ENCODE measurements around the gene RHBG. TPM values are rescaled to one million over a fixed set of nuclear protein-coding genes. Genes with fewer than 3 reads are reported as not detected.

The RHBG gene
- total and polyA plus RNA-seq, 2 donors (not counting 1 experiment from before 2014, with no cell fraction given): not detected

GRCh38 chr1:156413391-156414246, 44.6 kb downstream of the RHBG start:
- POLR2A ChIA-PET: interaction anchor here (0.6 kb wide), 1 partner anchor 31 kb away, joined by 4 read pairs; no protein-coding TSS in a partner anchor
- Mint-ChIP-seq H3K27ac (no peak overlapping the region), H3K27me3 (peaks cover 60% of the 10 kb centered on the region), H3K9me3 (ENCODE audit: insufficient read depth) (no peaks in the 10 kb centered on the region), H3K4me1 (no peaks in the 10 kb centered on the region), H3K4me3 (no peak overlapping the region)
- CTCF ChIA-PET: interaction anchor here (0.7 to 1.6 kb wide), 4 partner anchors 30 to 32 kb away, joined by 3 to 8 read pairs (median 4); no protein-coding TSS in a partner anchor
- intact Hi-C loops (cut with micrococcal nuclease): no loop called here
- WGBS (ENCODE audit: insufficient coverage): 87% methylated on average over 5 of the region's 10 CpGs
- H3K27me3 ChIP-seq (replicated peaks in 1 of 4; ENCODE audit: control extremely low read depth in 1 of 4, control insufficient read depth in 3 of 4, insufficient read depth in 4 of 4, low read length in 3 of 4): peaks cover 0 to 56% (median 18%) of the 10 kb centered on the region in 4 experiments
- DNase-seq (no peak), ATAC-seq (ENCODE audit: low read depth) (no peak)
- H3K27ac ChIP-seq (ENCODE audit: low read length in 2 of 2): no peak overlapping the region
- peaks cover 0 to 2% (median 0%) of the 10 kb centered on the region in 3 donors for H3K9me3 ChIP-seq (ENCODE audit: control extremely low read depth in 1 of 3, control insufficient read depth in 2 of 3, insufficient read depth in 1 of 3, low read length in 2 of 3)
- no peak overlapping the region for H2AFZ ChIP-seq (ENCODE audit: insufficient read depth, low read depth, low read length, poor library complexity, severe bottlenecking)
- H4K20me1 ChIP-seq (ENCODE audit: control insufficient read depth, insufficient read depth, low read length, poor library complexity, severe bottlenecking): no peaks in the 10 kb centered on the region
- H3K36me3 ChIP-seq (replicated peaks in 1 of 2; ENCODE audit: control extremely low read depth in 1 of 2, control insufficient read depth in 1 of 2, extremely low read depth in 1 of 2, insufficient read depth in 2 of 2, low read length in 1 of 2): no peaks in the 10 kb centered on the region
- no peak for TF ChIP-seq CTCF (IDR thresholded peaks at IDR 0.05)
- no peak for TF ChIP-seq EZH2 (IDR thresholded peaks at IDR 0.05; ENCODE audit: borderline replicate concordance, insufficient read depth, low read depth, low read length, poor library complexity, severe bottlenecking)
- no peaks in the 10 kb centered on the region for H3K79me2 ChIP-seq (ENCODE audit: control insufficient read depth, insufficient read depth, low read length)
- no peak overlapping the region for H3K9ac ChIP-seq (ENCODE audit: low read length)
- H3K4me2 ChIP-seq (replicated peaks; ENCODE audit: low read depth, low read length, poor library complexity, severe bottlenecking): no peak overlapping the region
- H3K4me1 ChIP-seq (ENCODE audit: control insufficient read depth in 2 of 2, insufficient read depth in 2 of 2, low read length in 2 of 2): no peaks in the 10 kb centered on the region
- no peak overlapping the region for H3K4me3 ChIP-seq (ENCODE audit: control extremely low read depth in 1 of 5, extremely low read depth in 1 of 5, insufficient read depth in 1 of 5, low read depth in 2 of 5, low read length in 4 of 5)

Measured in B cell (primary cell).